NB4 (cell line): ENCODE data around the gene SLITRK5.

ENCODE experiments used
- POLR2A ChIP-seq: IDR thresholded peaks from 2 replicates; pipeline ENCODE4 v1.6.1; 2011; ENCODE audit warnings: mild to moderate bottlenecking; ENCODE audit not compliant: insufficient read length; ENCODE audit errors: extremely low read depth
- TF ChIP-seq, protein P1 (sequence below): IDR thresholded peaks from one replicate; pipeline ENCODE4 v1.5.1; 2012; ENCODE audit warnings: low read depth, low read length
- TF ChIP-seq, protein P2 (sequence below): IDR thresholded peaks from 2 replicates; pipeline ENCODE4 v1.6.1; 2011; ENCODE audit warnings: low read depth, low read length

GRCh38 chr13:87677043-87677495, 5.9 kb downstream of the SLITRK5 start:
- TF ChIP-seq, protein P1, sequence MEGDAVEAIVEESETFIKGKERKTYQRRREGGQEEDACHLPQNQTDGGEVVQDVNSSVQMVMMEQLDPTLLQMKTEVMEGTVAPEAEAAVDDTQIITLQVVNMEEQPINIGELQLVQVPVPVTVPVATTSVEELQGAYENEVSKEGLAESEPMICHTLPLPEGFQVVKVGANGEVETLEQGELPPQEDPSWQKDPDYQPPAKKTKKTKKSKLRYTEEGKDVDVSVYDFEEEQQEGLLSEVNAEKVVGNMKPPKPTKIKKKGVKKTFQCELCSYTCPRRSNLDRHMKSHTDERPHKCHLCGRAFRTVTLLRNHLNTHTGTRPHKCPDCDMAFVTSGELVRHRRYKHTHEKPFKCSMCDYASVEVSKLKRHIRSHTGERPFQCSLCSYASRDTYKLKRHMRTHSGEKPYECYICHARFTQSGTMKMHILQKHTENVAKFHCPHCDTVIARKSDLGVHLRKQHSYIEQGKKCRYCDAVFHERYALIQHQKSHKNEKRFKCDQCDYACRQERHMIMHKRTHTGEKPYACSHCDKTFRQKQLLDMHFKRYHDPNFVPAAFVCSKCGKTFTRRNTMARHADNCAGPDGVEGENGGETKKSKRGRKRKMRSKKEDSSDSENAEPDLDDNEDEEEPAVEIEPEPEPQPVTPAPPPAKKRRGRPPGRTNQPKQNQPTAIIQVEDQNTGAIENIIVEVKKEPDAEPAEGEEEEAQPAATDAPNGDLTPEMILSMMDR: no peak
- TF ChIP-seq POLR2A: no peak
- TF ChIP-seq, protein P2, sequence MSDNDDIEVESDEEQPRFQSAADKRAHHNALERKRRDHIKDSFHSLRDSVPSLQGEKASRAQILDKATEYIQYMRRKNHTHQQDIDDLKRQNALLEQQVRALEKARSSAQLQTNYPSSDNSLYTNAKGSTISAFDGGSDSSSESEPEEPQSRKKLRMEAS: no peak
